GM06990 (cell line): ENCODE data around the gene THADA.

Source experiments
- DNase-seq: peaks from one replicate; pipeline ENCODE4 v3.0.0-alpha.2; 2011; ENCODE audit not compliant: insufficient read length; ENCODE audit errors: extremely low read depth
- H3K27me3 ChIP-seq: replicated peaks from 2 replicates; pipeline ENCODE4 v1.6.0; 2011; ENCODE audit warnings: low read length; ENCODE audit not compliant: control insufficient read depth, insufficient read depth
- H3K36me3 ChIP-seq: 2 replicates; pipeline ENCODE4 v1.5.1; 2011; ENCODE audit warnings: low read length; ENCODE audit not compliant: control insufficient read depth, insufficient read depth
- H3K4me3 ChIP-seq: replicated peaks from 2 replicates; pipeline ENCODE4 v1.5.1; 2011; ENCODE audit warnings: low read depth, mild to moderate bottlenecking, control low read depth, low read length
- TF ChIP-seq, protein P1 (sequence below): IDR thresholded peaks from 2 replicates; pipeline ENCODE4 v1.5.1; 2011; ENCODE audit warnings: low read length, control low read depth, mild to moderate bottlenecking, inconsistent platforms; ENCODE audit not compliant: insufficient read depth, poor library complexity, severe bottlenecking

THADA gene

DNA sequence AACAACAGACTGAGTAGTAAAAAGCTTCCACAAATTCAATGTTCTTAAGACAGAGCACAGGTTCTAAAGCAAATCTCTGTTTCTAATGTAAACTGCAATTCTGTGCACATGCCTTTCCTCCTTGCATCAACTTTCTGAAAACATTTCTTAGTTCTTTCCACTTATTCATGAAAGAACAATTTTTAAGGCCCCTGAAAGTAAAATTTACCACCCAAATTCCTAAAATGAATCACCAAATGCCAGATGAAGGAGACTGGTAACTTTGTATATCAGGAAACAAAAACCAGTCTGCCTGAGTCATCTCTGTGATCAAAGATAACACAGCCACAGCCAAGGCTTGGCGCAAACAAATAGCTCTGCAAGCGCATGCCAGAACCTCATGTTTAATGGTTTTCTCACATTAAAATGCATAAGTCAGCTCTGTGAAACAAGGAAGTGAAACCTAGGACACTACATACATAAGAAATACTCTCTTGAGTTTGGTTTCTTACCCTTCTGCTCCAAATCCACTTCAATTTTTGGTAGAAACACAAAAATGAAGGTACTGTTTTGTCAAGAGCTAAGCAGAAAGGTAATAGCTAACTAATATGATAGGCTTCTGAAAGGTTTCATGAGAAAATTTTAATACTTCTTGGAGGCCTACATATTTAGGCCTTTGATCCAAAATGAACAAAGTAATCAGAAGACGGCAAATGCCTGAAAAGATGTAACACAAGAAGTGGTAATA lies 169.4 kb downstream of the THADA start:
- Histone ChIP-seq H3K4me3 (peak overlapping the region; percentile 29; the same call in 1 of the 2 replicates), H3K36me3 (no peaks in the 10 kb centered on the region; the same call in 1 of the 2 replicates), H3K27me3 (no peaks in the 10 kb centered on the region)
- TF ChIP-seq, protein P1, sequence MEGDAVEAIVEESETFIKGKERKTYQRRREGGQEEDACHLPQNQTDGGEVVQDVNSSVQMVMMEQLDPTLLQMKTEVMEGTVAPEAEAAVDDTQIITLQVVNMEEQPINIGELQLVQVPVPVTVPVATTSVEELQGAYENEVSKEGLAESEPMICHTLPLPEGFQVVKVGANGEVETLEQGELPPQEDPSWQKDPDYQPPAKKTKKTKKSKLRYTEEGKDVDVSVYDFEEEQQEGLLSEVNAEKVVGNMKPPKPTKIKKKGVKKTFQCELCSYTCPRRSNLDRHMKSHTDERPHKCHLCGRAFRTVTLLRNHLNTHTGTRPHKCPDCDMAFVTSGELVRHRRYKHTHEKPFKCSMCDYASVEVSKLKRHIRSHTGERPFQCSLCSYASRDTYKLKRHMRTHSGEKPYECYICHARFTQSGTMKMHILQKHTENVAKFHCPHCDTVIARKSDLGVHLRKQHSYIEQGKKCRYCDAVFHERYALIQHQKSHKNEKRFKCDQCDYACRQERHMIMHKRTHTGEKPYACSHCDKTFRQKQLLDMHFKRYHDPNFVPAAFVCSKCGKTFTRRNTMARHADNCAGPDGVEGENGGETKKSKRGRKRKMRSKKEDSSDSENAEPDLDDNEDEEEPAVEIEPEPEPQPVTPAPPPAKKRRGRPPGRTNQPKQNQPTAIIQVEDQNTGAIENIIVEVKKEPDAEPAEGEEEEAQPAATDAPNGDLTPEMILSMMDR = no peak
- DNase-seq = peak; percentile 79

DNA sequence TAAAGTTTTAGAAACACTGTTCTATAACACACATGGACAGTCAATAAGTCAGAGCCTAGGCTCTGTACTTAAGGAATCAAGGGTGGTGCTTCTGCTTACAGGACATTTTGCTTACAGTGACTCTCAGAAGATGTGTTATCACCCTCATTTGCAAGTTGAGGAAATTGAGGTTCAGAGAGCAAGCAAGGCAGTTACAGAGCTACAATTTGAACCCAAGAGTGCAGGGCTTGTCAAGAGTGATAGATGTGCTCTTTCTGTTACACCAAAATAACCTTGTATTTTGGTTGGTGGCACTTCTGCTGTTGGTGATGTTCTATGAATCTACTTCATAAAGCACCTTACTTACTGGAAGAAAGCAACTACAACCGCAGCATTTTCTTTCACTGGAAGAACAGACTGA lies 170.2 kb downstream of the THADA start:
- TF ChIP-seq, protein P1 = no peak
- DNase-seq = peak; percentile 68
- Histone ChIP-seq H3K4me3 (no peak overlapping the region), H3K27me3 (no peaks in the 10 kb centered on the region), H3K36me3 (no peaks in the 10 kb centered on the region; the same call in 1 of the 2 replicates)

DNA sequence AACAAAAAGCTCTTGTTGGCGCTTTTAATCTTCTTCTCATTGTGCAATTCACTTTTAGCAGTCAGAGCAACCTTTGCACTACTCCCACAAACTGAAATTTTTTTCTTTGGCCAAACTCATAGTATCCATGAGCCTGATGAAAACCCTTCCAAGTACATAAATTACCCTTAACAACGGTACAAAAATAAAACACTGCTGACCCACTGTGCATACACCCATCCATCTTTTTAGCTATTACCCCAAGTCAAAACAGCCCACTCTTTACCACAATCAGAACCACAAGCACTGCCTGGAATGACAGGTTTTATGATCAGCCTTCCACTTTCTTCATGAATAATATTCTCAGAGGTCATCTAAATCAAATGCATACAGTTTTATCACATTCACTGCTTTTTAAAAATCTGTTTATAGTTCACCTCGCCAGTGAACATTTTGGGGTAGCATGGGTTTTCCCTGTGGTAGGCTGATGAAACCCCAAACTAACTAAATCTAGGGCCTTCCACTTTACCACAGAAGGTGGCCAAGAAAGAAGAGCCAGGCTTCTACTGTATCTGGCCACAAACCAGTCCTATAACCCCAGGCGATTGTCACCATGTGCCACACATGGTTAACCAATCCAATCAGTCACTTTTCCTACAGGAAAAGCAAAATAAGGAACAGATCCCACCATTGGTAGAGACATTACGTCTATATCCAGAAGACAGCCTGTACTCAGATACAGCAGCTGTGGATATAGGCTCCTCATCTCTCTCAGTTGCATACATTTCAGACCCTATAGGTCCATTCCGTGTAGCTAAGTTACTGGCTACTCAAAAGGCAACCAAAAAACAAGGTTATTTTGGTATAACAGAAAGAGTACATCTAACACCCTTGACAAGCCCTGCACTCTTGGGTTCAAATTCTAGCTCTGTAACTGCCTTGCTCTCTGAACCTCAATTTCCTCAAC lies 171.3 kb downstream of the THADA start:
- H3K36me3 ChIP-seq = no peaks in the 10 kb centered on the region; the same call in 1 of the 2 replicates
- TF ChIP-seq, protein P1 = no peak
- no peaks in the 10 kb centered on the region for H3K27me3 ChIP-seq
- DNase-seq = no peak
- H3K4me3 ChIP-seq = no peak overlapping the region

DNA sequence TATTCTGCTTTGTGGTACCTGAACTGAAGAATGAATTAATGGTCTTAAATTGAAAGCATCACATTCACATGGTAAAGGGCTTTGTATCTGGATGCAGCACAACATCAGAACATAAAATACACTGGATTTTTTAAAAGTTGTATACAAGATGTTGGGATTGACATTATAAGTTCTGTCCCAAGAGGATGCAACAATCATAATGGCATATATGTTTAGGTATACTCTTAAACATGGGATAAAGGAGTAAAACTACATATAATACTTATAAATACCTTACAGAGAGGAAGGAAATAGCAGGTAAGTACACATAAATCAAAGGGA lies 171.9 kb downstream of the THADA start:
- TF ChIP-seq, protein P1 = no peak
- Histone ChIP-seq H3K27me3 (no peaks in the 10 kb centered on the region), H3K36me3 (no peaks in the 10 kb centered on the region; the same call in 1 of the 2 replicates), H3K4me3 (no peak overlapping the region)
- DNase-seq = no peak

DNA sequence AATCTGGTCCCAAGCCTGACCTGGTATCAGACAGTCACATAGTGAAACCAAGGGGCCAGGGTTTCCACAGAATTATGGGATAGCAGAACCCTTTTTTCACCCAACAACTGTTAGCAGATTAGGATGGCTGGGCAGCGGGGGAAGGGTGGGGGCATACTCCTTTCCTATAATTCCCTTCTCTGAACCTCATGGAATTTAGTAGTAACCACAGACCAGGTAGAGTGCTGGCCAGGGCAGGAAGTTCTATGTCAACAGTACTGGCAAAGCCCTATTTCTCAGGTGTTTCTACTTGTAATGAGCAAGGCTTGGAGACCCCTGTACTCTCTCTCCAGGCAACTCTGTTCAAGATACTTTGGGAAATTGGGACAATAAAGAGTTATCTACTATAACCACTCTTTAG lies 174.6 kb downstream of the THADA start:
- no peak for DNase-seq

More for the DNA sequence above, 174.6 kb downstream of the THADA start:
- no peak overlapping the region for H3K4me3 ChIP-seq
- no peaks in the 10 kb centered on the region for H3K36me3 ChIP-seq
- no peaks in the 10 kb centered on the region for H3K27me3 ChIP-seq
- TF ChIP-seq, protein P1 = no peak
